Measurements from ENCODE around the gene PFDN2. TPM values are rescaled to one million over a fixed set of nuclear protein-coding genes. Genes with fewer than 3 reads are reported as not detected.

Gene PFDN2
- total RNA-seq, 1 donor from 2014 or later: 74.1 TPM

DNA sequence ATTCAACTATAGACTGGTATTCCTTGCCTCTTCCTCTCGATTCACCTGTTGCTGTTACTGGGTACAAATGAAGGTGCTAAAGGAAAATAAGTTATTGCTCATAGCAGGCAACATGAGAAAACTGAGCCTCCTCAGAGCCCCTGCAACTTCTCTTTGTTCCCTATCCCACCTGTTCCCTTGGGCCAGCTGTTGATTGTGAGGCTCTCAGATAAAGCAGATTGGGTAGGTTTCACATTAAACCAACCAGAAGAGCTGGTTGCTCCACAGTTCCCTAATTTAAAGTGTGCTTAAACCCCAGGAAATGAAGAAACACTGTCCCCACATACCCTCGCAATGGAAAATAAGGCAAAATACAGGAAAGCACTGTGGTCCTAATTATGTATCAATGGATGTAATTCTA is 9.8 kb upstream of the PFDN2 start:
- H3K9me3 ChIP-seq (ENCODE audit: low read depth): no peaks in the 10 kb centered on the region
- no peak overlapping the region for H2AFZ ChIP-seq (replicated peaks)
- peaks cover 24% of the 10 kb centered on the region for H4K20me1 ChIP-seq (ENCODE audit: low read depth)
- H3K4me3 Mint-ChIP-seq: no peak overlapping the region
- H3K4me2 ChIP-seq: no peak overlapping the region
- H3K4me1 Mint-ChIP-seq: peaks cover 25% of the 10 kb centered on the region
- H3K27ac ChIP-seq: no peak overlapping the region
- peaks cover 21% of the 10 kb centered on the region for H3F3A ChIP-seq (ENCODE audit: low read depth)
- H3K4me3 ChIP-seq: no peak overlapping the region
- no peaks in the 10 kb centered on the region for H3K27me3 Mint-ChIP-seq (ENCODE audit: insufficient read depth, low read depth)
- DNase-seq (ENCODE audit: low spot score): no peak
- no peak for TF ChIP-seq EZH2phosphoT487 (IDR thresholded peaks at IDR 0.05)
- TF ChIP-seq EZH2 (IDR thresholded peaks at IDR 0.05): no peak
- TF ChIP-seq, protein P1, sequence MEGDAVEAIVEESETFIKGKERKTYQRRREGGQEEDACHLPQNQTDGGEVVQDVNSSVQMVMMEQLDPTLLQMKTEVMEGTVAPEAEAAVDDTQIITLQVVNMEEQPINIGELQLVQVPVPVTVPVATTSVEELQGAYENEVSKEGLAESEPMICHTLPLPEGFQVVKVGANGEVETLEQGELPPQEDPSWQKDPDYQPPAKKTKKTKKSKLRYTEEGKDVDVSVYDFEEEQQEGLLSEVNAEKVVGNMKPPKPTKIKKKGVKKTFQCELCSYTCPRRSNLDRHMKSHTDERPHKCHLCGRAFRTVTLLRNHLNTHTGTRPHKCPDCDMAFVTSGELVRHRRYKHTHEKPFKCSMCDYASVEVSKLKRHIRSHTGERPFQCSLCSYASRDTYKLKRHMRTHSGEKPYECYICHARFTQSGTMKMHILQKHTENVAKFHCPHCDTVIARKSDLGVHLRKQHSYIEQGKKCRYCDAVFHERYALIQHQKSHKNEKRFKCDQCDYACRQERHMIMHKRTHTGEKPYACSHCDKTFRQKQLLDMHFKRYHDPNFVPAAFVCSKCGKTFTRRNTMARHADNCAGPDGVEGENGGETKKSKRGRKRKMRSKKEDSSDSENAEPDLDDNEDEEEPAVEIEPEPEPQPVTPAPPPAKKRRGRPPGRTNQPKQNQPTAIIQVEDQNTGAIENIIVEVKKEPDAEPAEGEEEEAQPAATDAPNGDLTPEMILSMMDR (IDR thresholded peaks at IDR 0.05): no peak
- H3K36me3 Mint-ChIP-seq: peaks cover 32% of the 10 kb centered on the region
- H3K9me3 Mint-ChIP-seq: no peaks in the 10 kb centered on the region
- H3K79me2 ChIP-seq (ENCODE audit: low read depth): peaks cover 72% of the 10 kb centered on the region
- H3K27me3 ChIP-seq: no peaks in the 10 kb centered on the region
- peaks cover 20% of the 10 kb centered on the region for H3K4me1 ChIP-seq
- H3K9ac ChIP-seq: no peak overlapping the region
- no peak overlapping the region for H3K27ac Mint-ChIP-seq
- no peaks in the 10 kb centered on the region for H3K36me3 ChIP-seq

DNA sequence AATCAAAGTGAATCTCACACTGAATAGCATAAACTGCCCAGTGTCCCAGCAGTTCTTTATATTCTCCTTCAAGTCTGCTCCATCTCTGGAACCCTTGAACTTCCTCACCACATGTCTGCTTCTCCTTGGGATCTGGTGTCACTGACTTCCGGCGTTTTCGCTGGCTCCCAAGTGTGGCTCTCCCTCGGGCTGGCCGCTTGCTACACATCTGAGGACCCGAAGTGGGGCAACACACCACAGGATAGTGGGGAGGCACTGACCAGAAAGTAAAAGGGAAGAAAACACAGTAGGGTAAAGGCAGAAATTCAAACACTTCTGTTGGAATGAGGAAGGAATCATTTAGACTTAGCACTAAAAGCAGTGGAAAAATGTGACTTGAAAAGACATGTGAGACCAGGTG is 5.1 kb upstream of the PFDN2 start:
- Mint-ChIP-seq H3K4me3 (no peak overlapping the region), H3K9me3 (no peaks in the 10 kb centered on the region), H3K27ac (no peak overlapping the region), H3K27me3 (ENCODE audit: insufficient read depth, low read depth) (no peaks in the 10 kb centered on the region), H3K36me3 (peaks cover 40% of the 10 kb centered on the region), H3K4me1 (peaks cover 22% of the 10 kb centered on the region)
- Histone ChIP-seq H3F3A (ENCODE audit: low read depth) (peaks cover 24% of the 10 kb centered on the region), H3K36me3 (no peaks in the 10 kb centered on the region), H4K20me1 (ENCODE audit: low read depth) (peaks cover 31% of the 10 kb centered on the region), H3K4me3 (no peak overlapping the region), H3K4me1 (peaks cover 11% of the 10 kb centered on the region), H3K27me3 (no peaks in the 10 kb centered on the region), H3K27ac (no peak overlapping the region), H2AFZ (replicated peaks) (no peak overlapping the region), H3K79me2 (ENCODE audit: low read depth) (peaks cover 48% of the 10 kb centered on the region), H3K4me2 (no peak overlapping the region), H3K9me3 (ENCODE audit: low read depth) (no peaks in the 10 kb centered on the region), H3K9ac (no peak overlapping the region)
- no peak for DNase-seq (ENCODE audit: low spot score)
- TF ChIP-seq, protein P1 (IDR thresholded peaks at IDR 0.05): no peak
- TF ChIP-seq EZH2phosphoT487 (IDR thresholded peaks at IDR 0.05) (no peak), EZH2 (IDR thresholded peaks at IDR 0.05) (no peak)

DNA sequence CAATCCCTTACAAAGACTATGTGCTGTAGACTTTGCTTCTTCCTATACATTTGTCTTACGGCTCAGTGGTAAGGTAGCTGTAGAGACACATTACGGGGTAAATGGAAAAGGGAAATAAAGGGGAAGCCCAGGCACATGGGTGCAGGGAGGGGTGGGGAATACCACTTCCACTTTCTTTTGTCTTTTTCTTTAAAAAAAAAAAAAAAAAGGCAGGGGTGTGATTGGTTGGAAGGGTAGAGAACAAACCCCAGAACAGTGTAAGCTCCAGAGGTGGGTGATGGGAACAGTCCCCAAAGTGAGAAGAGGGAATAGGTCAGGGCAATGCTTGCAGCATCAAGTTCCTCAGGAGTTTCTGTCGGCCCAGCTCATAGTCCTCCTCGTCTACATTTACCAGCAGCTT is 4.0 kb upstream of the PFDN2 start:
- Histone ChIP-seq H3K36me3 (no peaks in the 10 kb centered on the region), H3K4me2 (no peak overlapping the region), H4K20me1 (ENCODE audit: low read depth) (peaks cover 23% of the 10 kb centered on the region), H3K79me2 (ENCODE audit: low read depth) (peaks cover 46% of the 10 kb centered on the region), H3K27ac (no peak overlapping the region), H3K4me3 (no peak overlapping the region), H3F3A (ENCODE audit: low read depth) (peaks cover 32% of the 10 kb centered on the region), H2AFZ (replicated peaks) (no peak overlapping the region), H3K4me1 (peaks cover 11% of the 10 kb centered on the region), H3K9ac (no peak overlapping the region), H3K27me3 (no peaks in the 10 kb centered on the region), H3K9me3 (ENCODE audit: low read depth) (no peaks in the 10 kb centered on the region)
- no peak for TF ChIP-seq EZH2phosphoT487 (IDR thresholded peaks at IDR 0.05)
- no peak for TF ChIP-seq EZH2 (IDR thresholded peaks at IDR 0.05)
- TF ChIP-seq, protein P1 (IDR thresholded peaks at IDR 0.05): no peak
- Mint-ChIP-seq H3K27me3 (ENCODE audit: insufficient read depth, low read depth) (peaks cover 6% of the 10 kb centered on the region), H3K36me3 (peaks cover 32% of the 10 kb centered on the region), H3K4me3 (no peak overlapping the region), H3K27ac (no peak overlapping the region), H3K9me3 (no peaks in the 10 kb centered on the region), H3K4me1 (peaks cover 26% of the 10 kb centered on the region)
- no peak for DNase-seq (ENCODE audit: low spot score)
